ENCODE measurements around the gene TXNDC11. TPM values are rescaled to one million over a fixed set of nuclear protein-coding genes. Genes with fewer than 3 reads are reported as not detected.

The TXNDC11 gene
- total RNA-seq, 6 experiments from 2014 or later: 43.2 to 63.3 (median 54.0) TPM

DNA sequence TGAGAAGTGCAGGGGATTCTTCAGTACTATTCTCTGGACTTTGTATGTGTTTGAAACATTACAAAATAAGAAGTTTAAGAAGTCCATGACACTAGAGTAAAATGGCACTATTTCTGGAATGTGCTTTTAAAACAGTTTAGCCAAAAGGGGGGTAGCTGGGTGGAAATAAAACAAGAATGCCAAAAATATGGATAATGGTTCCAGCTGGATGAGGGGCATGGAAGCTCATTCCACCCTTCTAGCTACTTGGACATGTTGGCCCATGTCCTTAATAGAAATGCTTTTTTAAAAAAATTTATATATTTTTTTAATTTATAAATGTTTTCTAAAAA lies 41.3 kb upstream of the TXNDC11 start:
- Histone ChIP-seq H3K4me3 (no peak overlapping the region), H3K4me1 (peaks cover 0 to 37% (median 13%) of the 10 kb centered on the region in 4 donors), H3K27me3 (no peaks in the 10 kb centered on the region), H3K9me3 (no peaks in the 10 kb centered on the region), H3K27ac (peak overlapping the region in 2 of 3 donors; percentile 66 to 77), H3K36me3 (peaks cover 0 to 2% (median 0%) of the 10 kb centered on the region in 4 donors)
- intact Hi-C loops (cut with DNase I): no loop called here
- ATAC-seq: no peak
- no peak for DNase-seq
- TF ChIP-seq, protein P1, sequence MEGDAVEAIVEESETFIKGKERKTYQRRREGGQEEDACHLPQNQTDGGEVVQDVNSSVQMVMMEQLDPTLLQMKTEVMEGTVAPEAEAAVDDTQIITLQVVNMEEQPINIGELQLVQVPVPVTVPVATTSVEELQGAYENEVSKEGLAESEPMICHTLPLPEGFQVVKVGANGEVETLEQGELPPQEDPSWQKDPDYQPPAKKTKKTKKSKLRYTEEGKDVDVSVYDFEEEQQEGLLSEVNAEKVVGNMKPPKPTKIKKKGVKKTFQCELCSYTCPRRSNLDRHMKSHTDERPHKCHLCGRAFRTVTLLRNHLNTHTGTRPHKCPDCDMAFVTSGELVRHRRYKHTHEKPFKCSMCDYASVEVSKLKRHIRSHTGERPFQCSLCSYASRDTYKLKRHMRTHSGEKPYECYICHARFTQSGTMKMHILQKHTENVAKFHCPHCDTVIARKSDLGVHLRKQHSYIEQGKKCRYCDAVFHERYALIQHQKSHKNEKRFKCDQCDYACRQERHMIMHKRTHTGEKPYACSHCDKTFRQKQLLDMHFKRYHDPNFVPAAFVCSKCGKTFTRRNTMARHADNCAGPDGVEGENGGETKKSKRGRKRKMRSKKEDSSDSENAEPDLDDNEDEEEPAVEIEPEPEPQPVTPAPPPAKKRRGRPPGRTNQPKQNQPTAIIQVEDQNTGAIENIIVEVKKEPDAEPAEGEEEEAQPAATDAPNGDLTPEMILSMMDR (IDR thresholded peaks at IDR 0.05): no peak
- TF ChIP-seq POLR2A (IDR thresholded peaks at IDR 0.05): no peak

DNA sequence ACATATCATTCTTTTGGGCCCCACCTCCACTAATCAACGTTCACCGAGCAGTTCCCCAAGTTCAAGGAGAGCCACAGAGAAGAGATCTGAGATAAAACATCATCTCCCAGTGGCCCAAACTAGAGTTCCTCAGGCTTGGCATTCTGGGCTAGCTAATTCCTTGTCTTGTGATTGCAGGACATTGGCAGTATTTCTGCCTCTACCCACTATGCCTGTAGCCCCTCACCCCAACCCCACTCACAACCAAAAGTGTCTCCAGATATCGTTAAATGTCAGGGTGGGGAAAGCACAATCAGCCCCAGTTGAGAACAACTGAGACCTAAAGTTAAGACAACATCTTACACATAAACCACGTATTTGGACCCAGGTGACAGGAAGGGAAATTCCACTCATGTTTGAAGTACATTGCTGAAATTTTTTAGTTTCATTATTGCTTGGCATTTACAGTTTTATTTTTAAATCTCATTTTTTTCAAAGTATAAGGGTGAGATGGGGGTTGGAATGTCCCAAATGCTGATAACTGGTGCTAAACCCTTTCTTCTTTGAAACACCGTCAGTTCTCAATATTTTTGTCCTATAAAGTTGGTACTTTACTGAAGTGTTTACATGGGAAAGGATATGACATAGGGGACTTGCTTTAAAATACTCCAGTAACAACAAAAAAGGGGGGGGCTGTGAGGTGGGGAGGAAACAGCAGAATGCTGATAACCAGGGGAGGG lies 40.8 kb upstream of the TXNDC11 start:
- peak overlapping the region; percentile 66 to 81 (median 77) for H3K27ac ChIP-seq
- H3K27me3 ChIP-seq: no peaks in the 10 kb centered on the region
- TF ChIP-seq, protein P1 (IDR thresholded peaks at IDR 0.05): no peak
- TF ChIP-seq POLR2A (IDR thresholded peaks at IDR 0.05): no peak
- intact Hi-C loops (cut with DNase I): no loop called here
- ATAC-seq (peak; percentile 33 to 73 (median 64)), DNase-seq (no peak)
- peaks cover 0 to 37% (median 13%) of the 10 kb centered on the region in 4 donors for H3K4me1 ChIP-seq
- WGBS (ENCODE audit: insufficient coverage, low coverage, low lambda C conversion rate, missing lambda C conversion rate): 12% methylated on average over 5 of the region's 5 CpGs
- peaks cover 0 to 8% (median 1%) of the 10 kb centered on the region in 4 donors for H3K36me3 ChIP-seq
- H3K4me3 ChIP-seq: no peak overlapping the region
- no peaks in the 10 kb centered on the region for H3K9me3 ChIP-seq

DNA sequence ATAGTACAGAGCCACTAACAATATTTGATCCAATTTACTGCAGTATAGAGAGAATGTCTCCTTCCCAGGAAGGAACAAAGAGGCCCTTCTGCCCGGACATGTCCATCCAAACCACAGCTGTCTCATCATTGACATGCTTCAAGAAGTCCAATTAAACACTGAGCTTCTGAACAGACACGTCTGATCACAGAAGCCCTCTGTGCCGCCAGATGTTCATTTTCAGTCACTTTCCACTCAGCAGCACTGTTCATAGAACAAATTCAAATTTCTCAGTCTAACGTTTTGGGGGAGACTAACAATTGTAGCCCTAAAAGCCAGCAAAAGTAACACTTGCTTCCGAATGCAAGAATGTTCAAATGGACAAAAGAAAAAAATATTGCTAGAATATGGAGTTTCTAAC lies 39.1 kb upstream of the TXNDC11 start:
- no peak overlapping the region for H3K4me3 ChIP-seq
- H3K9me3 ChIP-seq: no peaks in the 10 kb centered on the region
- WGBS (ENCODE audit: insufficient coverage, low coverage, low lambda C conversion rate, missing lambda C conversion rate): 75% methylated on average over 5 of the region's 5 CpGs
- DNase-seq: no peak
- H3K36me3 ChIP-seq: peaks cover 0 to 25% (median 7%) of the 10 kb centered on the region in 4 donors
- TF ChIP-seq, protein P1 (IDR thresholded peaks at IDR 0.05): no peak
- TF ChIP-seq POLR2A (IDR thresholded peaks at IDR 0.05): no peak
- ATAC-seq: no peak
- peak overlapping the region; percentile 5 to 66 (median 6) for H3K27ac ChIP-seq
- H3K4me1 ChIP-seq: peaks cover 0 to 31% (median 11%) of the 10 kb centered on the region in 4 donors
- H3K27me3 ChIP-seq: no peaks in the 10 kb centered on the region
- intact Hi-C loops (cut with DNase I): no loop called here

DNA sequence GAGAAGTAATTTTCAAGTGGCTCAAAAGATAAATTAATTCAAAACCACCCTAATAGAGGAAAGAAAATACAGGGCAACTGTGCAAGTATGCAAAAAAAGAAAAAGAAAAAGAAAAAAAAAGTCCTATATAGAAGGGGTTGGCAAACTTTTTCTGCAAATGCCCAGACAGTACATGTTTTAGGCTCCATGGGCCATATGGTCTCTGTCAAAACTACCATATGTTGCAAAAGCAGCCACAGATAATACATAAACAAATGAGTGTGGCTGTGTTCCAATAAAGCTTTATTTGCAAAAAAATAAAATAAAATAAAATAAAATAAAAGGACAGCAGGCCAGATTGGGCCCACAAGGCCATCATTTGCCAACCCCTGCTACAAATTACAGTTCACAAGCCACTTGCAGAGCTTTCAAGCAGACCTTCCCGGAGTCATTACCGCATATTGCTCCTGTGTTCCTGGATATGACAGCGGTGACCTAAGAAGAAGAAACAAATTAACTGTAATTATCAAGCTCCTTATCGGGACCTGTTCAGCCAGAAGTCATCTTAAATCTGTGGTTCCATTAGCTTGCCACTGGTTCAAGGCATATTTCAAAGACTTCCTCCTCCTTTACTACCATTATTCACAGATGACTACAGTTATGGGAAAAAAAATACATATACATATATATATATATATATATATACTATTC lies 38.5 kb upstream of the TXNDC11 start:
- Histone ChIP-seq H3K27me3 (no peaks in the 10 kb centered on the region), H3K36me3 (peaks cover 0 to 31% (median 11%) of the 10 kb centered on the region in 4 donors), H3K27ac (peak overlapping the region in 1 of 3 donors; percentile 6), H3K4me3 (no peak overlapping the region), H3K4me1 (peaks cover 0 to 26% (median 8%) of the 10 kb centered on the region in 4 donors), H3K9me3 (no peaks in the 10 kb centered on the region)
- TF ChIP-seq, protein P1 (IDR thresholded peaks at IDR 0.05): no peak
- no peak for TF ChIP-seq POLR2A (IDR thresholded peaks at IDR 0.05)
- ATAC-seq (no peak), DNase-seq (no peak)
- intact Hi-C loops (cut with DNase I): no loop called here
- 93% methylated on average over 4 of the region's 4 CpGs for WGBS (ENCODE audit: insufficient coverage, low coverage, low lambda C conversion rate, missing lambda C conversion rate)
